Type B pancreatic cell (in vitro differentiated cells): ENCODE results near the gene ANKS3. TPM values are rescaled to one million over a fixed set of nuclear protein-coding genes. Genes with fewer than 3 reads are reported as not detected.

Experiments used
- DNase-seq: peaks from one replicate; pipeline ENCODE4 v3.0.0; 2021; ENCODE audit warnings: mixed read lengths; ENCODE audit not compliant: unreplicated experiment; ENCODE audit errors: extremely low spot score
- H3K27ac Mint-ChIP-seq: 2 replicates; pipeline ENCODE4 v1.8.0; 2021; ENCODE audit warnings: mild to moderate bottlenecking, mixed read lengths
- H3K27me3 Mint-ChIP-seq: 2 replicates; pipeline ENCODE4 v1.8.0; 2021; ENCODE audit warnings: mixed read lengths
- H3K36me3 Mint-ChIP-seq: 2 replicates; pipeline ENCODE4 v1.8.0; 2021; ENCODE audit warnings: mixed read lengths
- H3K4me1 Mint-ChIP-seq: one replicate; pipeline ENCODE4 v1.8.0; 2021; ENCODE audit warnings: mixed read lengths; ENCODE audit not compliant: unreplicated experiment
- H3K4me3 Mint-ChIP-seq: 2 replicates; pipeline ENCODE4 v1.8.0; 2021; ENCODE audit warnings: mild to moderate bottlenecking, mixed read lengths
- H3K9me3 Mint-ChIP-seq: 2 replicates; pipeline ENCODE4 v1.8.0; 2021; ENCODE audit warnings: mixed read lengths
- CTCF ChIP-seq: fragments of 200-600 bp; sonication (generic); conservative IDR thresholded peaks from 2 replicates; pipeline ENCODE4 v1.5.0; 2021; ENCODE audit warnings: antibody characterized with exemption, mild to moderate bottlenecking
- total RNA-seq: library from RNA; stranded (reverse); gene quantifications from 2 replicates; pipeline ENCODE4 v1.2.1, GENCODE V29; 2021; ENCODE audit warnings: low replicate concordance

Gene ANKS3
- total RNA-seq, 1 donor from 2014 or later, result 36.7 TPM

- Mint-ChIP-seq H3K36me3 (no peaks in the 10 kb centered on the region), H3K27me3 (no peaks in the 10 kb centered on the region), H3K27ac (no peak overlapping the region), H3K4me3 (no peak overlapping the region), H3K9me3 (no peaks in the 10 kb centered on the region), H3K4me1 (peaks cover 5% of the 10 kb centered on the region)
- TF ChIP-seq CTCF, result no peak
- DNase-seq, result no peak
Observed at GRCh38 chr16:4677390-4677789, 56.7 kb downstream of the ANKS3 start.

GRCh38 chr16:4676831-4677230 lies 57.2 kb downstream of the ANKS3 start:
- Mint-ChIP-seq H3K27me3 (no peaks in the 10 kb centered on the region), H3K9me3 (no peaks in the 10 kb centered on the region), H3K4me3 (no peak overlapping the region), H3K36me3 (no peaks in the 10 kb centered on the region), H3K4me1 (peaks cover 5% of the 10 kb centered on the region), H3K27ac (no peak overlapping the region)
- no peak for DNase-seq
- no peak for TF ChIP-seq CTCF

- no peak overlapping the region for H3K27ac Mint-ChIP-seq
- no peaks in the 10 kb centered on the region for H3K27me3 Mint-ChIP-seq
- H3K4me3 Mint-ChIP-seq, result no peak overlapping the region
- H3K4me1 Mint-ChIP-seq, result peaks cover 5% of the 10 kb centered on the region
- H3K9me3 Mint-ChIP-seq, result no peaks in the 10 kb centered on the region
- no peak for DNase-seq
- H3K36me3 Mint-ChIP-seq, result no peaks in the 10 kb centered on the region
- no peak for TF ChIP-seq CTCF
Observed at GRCh38 chr16:4675864-4676786, 57.9 kb downstream of the ANKS3 start.

- no peak for DNase-seq
- no peaks in the 10 kb centered on the region for H3K36me3 Mint-ChIP-seq
- no peaks in the 10 kb centered on the region for H3K9me3 Mint-ChIP-seq
- no peak for TF ChIP-seq CTCF
- no peaks in the 10 kb centered on the region for H3K27me3 Mint-ChIP-seq
- no peak overlapping the region for H3K27ac Mint-ChIP-seq
- H3K4me1 Mint-ChIP-seq, result peaks cover 5% of the 10 kb centered on the region
- no peak overlapping the region for H3K4me3 Mint-ChIP-seq
Observed at GRCh38 chr16:4674926-4675530, 59.0 kb downstream of the ANKS3 start.

- Mint-ChIP-seq H3K27me3 (no peaks in the 10 kb centered on the region), H3K4me3 (no peak overlapping the region), H3K36me3 (peaks cover 4% of the 10 kb centered on the region), H3K9me3 (no peaks in the 10 kb centered on the region), H3K4me1 (peaks cover 5% of the 10 kb centered on the region), H3K27ac (peak overlapping the region; percentile 50)
- no peak for DNase-seq
- no peak for TF ChIP-seq CTCF
Observed at GRCh38 chr16:4673387-4674046, 60.6 kb downstream of the ANKS3 start.
